Measurements from ENCODE around the gene CHID1.

DNA sequence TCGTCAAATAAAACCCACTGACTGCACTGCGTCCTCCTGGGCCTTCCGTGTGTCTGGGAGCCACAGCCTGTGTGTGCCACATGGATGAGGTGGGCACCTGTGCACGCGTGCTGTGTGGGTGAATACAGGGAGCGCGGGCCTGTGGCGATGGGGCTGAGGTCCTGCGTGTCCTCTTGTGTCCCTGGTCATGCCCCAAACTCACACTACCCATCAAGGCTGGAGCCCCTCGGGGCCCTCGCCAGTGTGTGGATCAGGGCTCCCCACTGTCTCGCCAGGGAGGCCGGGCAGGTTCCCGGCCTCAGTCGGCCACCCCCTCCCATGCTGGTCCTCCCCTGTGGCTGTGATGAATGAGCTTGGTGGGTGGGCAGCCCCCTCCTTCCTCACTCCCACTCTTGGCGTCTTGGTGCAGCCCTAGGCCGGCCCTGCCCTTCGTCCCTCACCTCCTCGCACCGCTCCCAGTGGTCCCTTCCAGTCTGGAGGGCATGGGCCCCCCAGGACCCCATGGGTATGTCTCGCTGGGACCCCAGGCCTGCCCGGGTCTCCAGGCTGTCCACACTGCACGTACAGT lies 78.6 kb downstream of the CHID1 start:
- TF ChIP-seq, protein P1, sequence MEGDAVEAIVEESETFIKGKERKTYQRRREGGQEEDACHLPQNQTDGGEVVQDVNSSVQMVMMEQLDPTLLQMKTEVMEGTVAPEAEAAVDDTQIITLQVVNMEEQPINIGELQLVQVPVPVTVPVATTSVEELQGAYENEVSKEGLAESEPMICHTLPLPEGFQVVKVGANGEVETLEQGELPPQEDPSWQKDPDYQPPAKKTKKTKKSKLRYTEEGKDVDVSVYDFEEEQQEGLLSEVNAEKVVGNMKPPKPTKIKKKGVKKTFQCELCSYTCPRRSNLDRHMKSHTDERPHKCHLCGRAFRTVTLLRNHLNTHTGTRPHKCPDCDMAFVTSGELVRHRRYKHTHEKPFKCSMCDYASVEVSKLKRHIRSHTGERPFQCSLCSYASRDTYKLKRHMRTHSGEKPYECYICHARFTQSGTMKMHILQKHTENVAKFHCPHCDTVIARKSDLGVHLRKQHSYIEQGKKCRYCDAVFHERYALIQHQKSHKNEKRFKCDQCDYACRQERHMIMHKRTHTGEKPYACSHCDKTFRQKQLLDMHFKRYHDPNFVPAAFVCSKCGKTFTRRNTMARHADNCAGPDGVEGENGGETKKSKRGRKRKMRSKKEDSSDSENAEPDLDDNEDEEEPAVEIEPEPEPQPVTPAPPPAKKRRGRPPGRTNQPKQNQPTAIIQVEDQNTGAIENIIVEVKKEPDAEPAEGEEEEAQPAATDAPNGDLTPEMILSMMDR (conservative IDR thresholded peaks at IDR 0.05; ENCODE audit: low read length): no peak
- no peak for TF ChIP-seq EZH2phosphoT487 (IDR thresholded peaks at IDR 0.05; ENCODE audit: borderline replicate concordance)
